Measurements from ENCODE around the gene TREM1. TPM values are rescaled to one million over a fixed set of nuclear protein-coding genes. Genes with fewer than 3 reads are reported as not detected.

Gene TREM1
- polyA plus RNA-seq, 1 donor (not counting 4 experiments of a cell fraction or from before 2014, with no cell fraction given), result not detected

GRCh38 chr6:41326092-41326491 is 39.6 kb upstream of the TREM1 start:
- DNase-seq (ENCODE audit: low read depth, low spot score) (no peak), FAIRE-seq (no peak)
- no peak overlapping the region for H2AFZ ChIP-seq (ENCODE audit: control insufficient read depth, low read length)
- H3K36me3 ChIP-seq (ENCODE audit: control insufficient read depth in 2 of 2, extremely low read depth in 1 of 2, insufficient read depth in 2 of 2, low read length in 2 of 2), result no peaks in the 10 kb centered on the region
- H3K27me3 ChIP-seq (ENCODE audit: control insufficient read depth, extremely low read depth, insufficient read depth, low read length), result peaks cover 20% of the 10 kb centered on the region
- H3K9me3 ChIP-seq (ENCODE audit: control insufficient read depth, low read depth, low read length), result no peaks in the 10 kb centered on the region
- H4K20me1 ChIP-seq (ENCODE audit: control insufficient read depth, extremely low read depth, insufficient read depth, low read length), result no peaks in the 10 kb centered on the region
- no peaks in the 10 kb centered on the region for H3K79me2 ChIP-seq (ENCODE audit: control insufficient read depth, insufficient read depth, low read length)
- no peak overlapping the region for H3K4me2 ChIP-seq (ENCODE audit: control insufficient read depth, extremely low read depth, insufficient read depth, low read depth, low read length)
- TF ChIP-seq CTCF (optimal IDR thresholded peaks at IDR 0.05 in 1 of 3, IDR thresholded peaks at IDR 0.05 in 1 of 3, conservative IDR thresholded peaks at IDR 0.05 in 1 of 3; ENCODE audit: extremely low read depth in 1 of 3, insufficient read depth in 2 of 3, low read length in 3 of 3) (no peak), EZH2 (IDR thresholded peaks at IDR 0.05; ENCODE audit: low read length) (no peak)
- H3K27ac ChIP-seq (ENCODE audit: control insufficient read depth, insufficient read depth, low read length), result no peak overlapping the region
- no peaks in the 10 kb centered on the region for H3K4me1 ChIP-seq (ENCODE audit: control insufficient read depth, extremely low read depth, insufficient read depth, low read length)
- dilution Hi-C loops (cut with MboI; ENCODE audit: extremely low pct_ligation_motif_present, low sequenced_read_pairs), result no loop called here
- H3K9ac ChIP-seq (ENCODE audit: control insufficient read depth, extremely low read depth, insufficient read depth, low read length), result no peak overlapping the region
- H3K4me3 ChIP-seq (ENCODE audit: control insufficient read depth in 2 of 3, extremely low read depth in 1 of 3, insufficient read depth in 2 of 3, low read depth in 1 of 3, low read length in 3 of 3), result no peak overlapping the region
- no peaks in the 10 kb centered on the region for H3K9me1 ChIP-seq (ENCODE audit: control insufficient read depth, extremely low read depth, insufficient read depth, low read length)

- Histone ChIP-seq H3K27me3 (ENCODE audit: control insufficient read depth, extremely low read depth, insufficient read depth, low read length) (peaks cover 20% of the 10 kb centered on the region), H3K27ac (ENCODE audit: control insufficient read depth, insufficient read depth, low read length) (no peak overlapping the region), H3K4me1 (ENCODE audit: control insufficient read depth, extremely low read depth, insufficient read depth, low read length) (no peaks in the 10 kb centered on the region), H3K4me3 (ENCODE audit: control insufficient read depth in 2 of 3, extremely low read depth in 1 of 3, insufficient read depth in 2 of 3, low read depth in 1 of 3, low read length in 3 of 3) (no peak overlapping the region), H3K79me2 (ENCODE audit: control insufficient read depth, insufficient read depth, low read length) (no peaks in the 10 kb centered on the region), H3K4me2 (ENCODE audit: control insufficient read depth, extremely low read depth, insufficient read depth, low read depth, low read length) (no peak overlapping the region), H4K20me1 (ENCODE audit: control insufficient read depth, extremely low read depth, insufficient read depth, low read length) (no peaks in the 10 kb centered on the region), H3K9me1 (ENCODE audit: control insufficient read depth, extremely low read depth, insufficient read depth, low read length) (no peaks in the 10 kb centered on the region), H3K9me3 (ENCODE audit: control insufficient read depth, low read depth, low read length) (no peaks in the 10 kb centered on the region), H2AFZ (ENCODE audit: control insufficient read depth, low read length) (no peak overlapping the region), H3K36me3 (ENCODE audit: control insufficient read depth in 2 of 2, extremely low read depth in 1 of 2, insufficient read depth in 2 of 2, low read length in 2 of 2) (no peaks in the 10 kb centered on the region), H3K9ac (ENCODE audit: control insufficient read depth, extremely low read depth, insufficient read depth, low read length) (no peak overlapping the region)
- dilution Hi-C loops (cut with MboI; ENCODE audit: extremely low pct_ligation_motif_present, low sequenced_read_pairs), result no loop called here
- no peak for TF ChIP-seq EZH2 (IDR thresholded peaks at IDR 0.05; ENCODE audit: low read length)
- TF ChIP-seq CTCF (optimal IDR thresholded peaks at IDR 0.05 in 1 of 3, IDR thresholded peaks at IDR 0.05 in 1 of 3, conservative IDR thresholded peaks at IDR 0.05 in 1 of 3; ENCODE audit: extremely low read depth in 1 of 3, insufficient read depth in 2 of 3, low read length in 3 of 3), result no peak
- DNase-seq (ENCODE audit: low read depth, low spot score), result no peak
- FAIRE-seq, result no peak
Measured at GRCh38 chr6:41325446-41326066, 39.1 kb upstream of the TREM1 start.
